Hepatocyte (in vitro differentiated cells): ENCODE data around the gene CCDC102A. TPM values are rescaled to one million over a fixed set of nuclear protein-coding genes. Genes with fewer than 3 reads are reported as not detected.
"Not testable (repeated sequence)": the region's sequence is repeated elsewhere in the genome, so short reads cannot be mapped to it uniquely, and the experiment has no call there.

Experiments
- DNase-seq: peaks from one replicate; pipeline ENCODE4 v3.0.0-alpha.2; 2016; ENCODE audit warnings: low spot score
- H2AFZ ChIP-seq: fragments of 200-600 bp; sonication (generic); 2 replicates; pipeline ENCODE4 v1.6.0; 2016; ENCODE audit warnings: antibody characterized with exemption, mild to moderate bottlenecking
- H3K27ac ChIP-seq: fragments of 200-600 bp; sonication (generic); 2 replicates; pipeline ENCODE4 v1.5.1; 2016; ENCODE audit warnings: mild to moderate bottlenecking
- H3K27me3 ChIP-seq: fragments of 200-600 bp; sonication (generic); 2 replicates; pipeline ENCODE4 v1.6.1; 2016
- H3K36me3 ChIP-seq: fragments of 200-600 bp; sonication (generic); replicated peaks from 2 replicates; pipeline ENCODE4 v1.5.1; 2016; ENCODE audit warnings: low read depth; ENCODE audit not compliant: insufficient read depth
- H3K4me1 ChIP-seq: fragments of 200-600 bp; sonication (generic); 2 replicates; pipeline ENCODE4 v1.5.1; 2016; ENCODE audit warnings: mild to moderate bottlenecking, moderate library complexity; ENCODE audit not compliant: insufficient read depth
- H3K4me2 ChIP-seq: fragments of 200-600 bp; sonication (generic); 2 replicates; pipeline ENCODE4 v1.6.0; 2016
- H3K4me3 ChIP-seq: fragments of 200-600 bp; sonication (generic); 2 replicates; pipeline ENCODE4 v1.5.1; 2016; ENCODE audit warnings: mild to moderate bottlenecking
- H3K79me2 ChIP-seq: fragments of 200-600 bp; sonication (generic); 2 replicates; pipeline ENCODE4 v1.6.0; 2017; ENCODE audit warnings: mild to moderate bottlenecking
- H3K9me2 ChIP-seq: fragments of 200-600 bp; sonication (generic); replicated peaks from 2 replicates; pipeline ENCODE4 v1.6.0; 2017; ENCODE audit warnings: mild to moderate bottlenecking; ENCODE audit not compliant: insufficient read depth
- H3K9me3 ChIP-seq: fragments of 200-600 bp; sonication (generic); 2 replicates; pipeline ENCODE4 v1.5.1; 2016; ENCODE audit warnings: low read depth, mild to moderate bottlenecking
- H4K20me1 ChIP-seq: fragments of 200-600 bp; sonication (generic); 2 replicates; pipeline ENCODE4 v1.6.0; 2016; ENCODE audit warnings: mild to moderate bottlenecking; ENCODE audit not compliant: insufficient read depth, poor library complexity, severe bottlenecking
- CTCF ChIP-seq: fragments of 200-600 bp; sonication (generic); IDR thresholded peaks from 2 replicates; pipeline ENCODE4 v1.5.1; 2016; ENCODE audit warnings: antibody characterized with exemption, mild to moderate bottlenecking; ENCODE audit not compliant: poor library complexity
- EZH2 ChIP-seq: fragments of 200-600 bp; sonication (generic); IDR thresholded peaks from 2 replicates; pipeline ENCODE4 v1.6.1; 2016; ENCODE audit warnings: antibody characterized with exemption, mild to moderate bottlenecking, borderline replicate concordance
- EZH2phosphoT487 ChIP-seq: fragments of 200-600 bp; sonication (generic); IDR thresholded peaks from one replicate; pipeline ENCODE4 v1.6.1; 2018; ENCODE audit warnings: antibody characterized with exemption, mild to moderate bottlenecking, low read depth, moderate library complexity; ENCODE audit not compliant: unreplicated experiment, severe bottlenecking
- WGBS: methylation state at CpG from one replicate; pipeline ENCODE4 v1.1.6; 2016; ENCODE audit warnings: low lambda C conversion rate; ENCODE audit errors: missing lambda C conversion rate; 5-methylcytosine and 5-hydroxymethylcytosine counted together
- polyA plus RNA-seq: library from polyadenylated mRNA; unstranded; fragments of >200 nt; fragmentation: Nextera tagmentation; extraction: Ambion mirVana; gene quantifications from 2 replicates; pipeline ENCODE4 v1.2.1, GENCODE V29; 2016
- total RNA-seq: library from RNA; depleted of rRNA; stranded (reverse); fragments of >200 nt; gene quantifications from 2 replicates; pipeline ENCODE4 v1.2.3, GENCODE V29; 2014

CCDC102A gene
- total and polyA plus RNA-seq, 2 experiments from 2014 or later: 11.4 to 17.2 TPM

DNA sequence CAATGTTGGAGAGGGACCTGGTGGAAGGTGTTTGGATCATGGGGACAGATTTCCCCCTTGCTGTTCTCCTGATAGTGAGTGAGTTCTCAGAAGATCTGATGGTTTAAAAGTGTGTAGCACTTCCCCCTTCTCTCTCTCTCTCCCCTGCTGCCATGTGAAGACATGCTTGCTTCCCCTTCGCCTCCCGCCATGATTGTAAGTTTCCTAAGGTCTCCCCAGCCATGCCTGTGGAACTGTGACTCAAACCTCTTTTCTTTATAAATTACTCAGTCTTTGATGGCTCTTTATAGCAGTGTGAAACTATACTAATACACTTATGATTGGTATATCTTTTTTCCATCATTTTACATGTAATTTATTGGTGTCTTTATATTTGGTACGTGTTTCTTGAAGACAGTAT is 19.5 kb upstream of the CCDC102A start:
- Histone ChIP-seq H3K4me1 (no peaks in the 10 kb centered on the region), H3K27ac (no peak overlapping the region), H3K4me3 (no peak overlapping the region), H3K9me2 (no peaks in the 10 kb centered on the region), H3K9me3 (no peaks in the 10 kb centered on the region), H3K36me3 (no peaks in the 10 kb centered on the region), H3K4me2 (no peak overlapping the region), H3K27me3 (no peaks in the 10 kb centered on the region), H2AFZ (no peak overlapping the region), H4K20me1 (no peaks in the 10 kb centered on the region), H3K79me2 (no peaks in the 10 kb centered on the region)
- 96% methylated on average over 3 of the region's 3 CpGs for WGBS
- no peak for DNase-seq
- no peak for TF ChIP-seq CTCF
- no peak for TF ChIP-seq EZH2phosphoT487
- no peak for TF ChIP-seq EZH2

GRCh38 chr16:57551057-57551456 is 14.7 kb upstream of the CCDC102A start:
- Histone ChIP-seq H4K20me1 (no peaks in the 10 kb centered on the region), H2AFZ (no peak overlapping the region), H3K36me3 (no peaks in the 10 kb centered on the region), H3K27ac (no peak overlapping the region), H3K9me2 (no peaks in the 10 kb centered on the region), H3K27me3 (no peaks in the 10 kb centered on the region), H3K4me3 (no peak overlapping the region), H3K4me2 (no peak overlapping the region), H3K9me3 (no peaks in the 10 kb centered on the region), H3K4me1 (no peaks in the 10 kb centered on the region), H3K79me2 (no peaks in the 10 kb centered on the region)
- DNase-seq: no peak
- no peak for TF ChIP-seq CTCF
- WGBS: 97% methylated on average over 3 of the region's 3 CpGs

DNA sequence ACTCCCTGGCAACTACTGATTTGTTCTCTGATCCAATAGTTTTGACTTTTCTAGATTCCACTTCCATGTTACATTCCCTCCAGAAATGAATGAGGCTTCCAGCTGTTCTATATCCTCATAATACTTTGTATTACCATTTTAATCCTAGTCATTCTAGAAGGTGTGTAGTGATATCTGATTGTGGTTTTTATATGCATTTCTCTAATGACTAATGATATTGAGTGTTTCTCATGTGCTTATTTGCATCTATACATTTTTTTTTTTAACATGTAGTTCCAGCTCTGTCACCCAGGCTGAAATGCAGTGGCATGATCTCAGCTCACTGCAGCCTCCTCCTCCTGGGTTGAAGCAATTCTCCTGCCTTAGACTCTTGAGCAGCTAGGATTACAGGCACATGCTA is 13.4 kb upstream of the CCDC102A start:
- no peak for TF ChIP-seq EZH2
- no peak for TF ChIP-seq EZH2phosphoT487
- no peak for TF ChIP-seq CTCF
- no peak for DNase-seq
- Histone ChIP-seq H2AFZ (no peak overlapping the region), H3K4me2 (no peak overlapping the region), H3K27me3 (no peaks in the 10 kb centered on the region), H3K36me3 (no peaks in the 10 kb centered on the region), H3K9me3 (no peaks in the 10 kb centered on the region), H3K4me1 (no peaks in the 10 kb centered on the region), H3K79me2 (no peaks in the 10 kb centered on the region), H3K9me2 (no peaks in the 10 kb centered on the region), H4K20me1 (no peaks in the 10 kb centered on the region), H3K4me3 (no peak overlapping the region), H3K27ac (no peak overlapping the region)

GRCh38 chr16:57548408-57548807 is 12.0 kb upstream of the CCDC102A start:
- Histone ChIP-seq H4K20me1 (no peaks in the 10 kb centered on the region), H3K79me2 (no peaks in the 10 kb centered on the region), H3K27ac (no peak overlapping the region), H2AFZ (no peak overlapping the region), H3K4me3 (no peak overlapping the region), H3K27me3 (no peaks in the 10 kb centered on the region), H3K4me1 (no peaks in the 10 kb centered on the region), H3K4me2 (no peak overlapping the region), H3K36me3 (no peaks in the 10 kb centered on the region), H3K9me3 (no peaks in the 10 kb centered on the region), H3K9me2 (no peaks in the 10 kb centered on the region)
- 65% methylated on average over 4 of the region's 4 CpGs for WGBS
- TF ChIP-seq EZH2 (no peak), CTCF (no peak), EZH2phosphoT487 (no peak)
- no peak for DNase-seq

DNA sequence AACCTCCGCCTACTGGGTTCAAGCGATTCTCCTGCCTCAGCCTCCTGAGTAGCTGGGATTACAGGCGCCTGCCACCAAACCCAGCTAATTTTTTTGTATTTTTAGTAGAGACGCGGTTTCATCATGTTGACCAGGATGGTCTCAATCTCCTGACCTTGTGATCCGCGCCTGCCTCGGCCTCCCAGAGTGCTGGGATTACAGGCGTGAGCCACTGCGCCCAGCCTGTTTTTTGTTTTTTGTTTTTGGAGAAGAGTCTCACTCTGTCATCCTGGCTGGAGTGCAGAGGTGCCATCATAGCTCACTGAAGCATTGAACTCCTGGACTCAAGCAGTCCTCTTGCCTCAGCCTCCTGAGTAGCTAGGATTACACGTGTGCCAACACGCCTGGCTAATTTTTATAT is 11.2 kb upstream of the CCDC102A start:
- not testable (repeated sequence) for DNase-seq, H3K4me3 ChIP-seq, H3K9me3 ChIP-seq, H3K27ac ChIP-seq, H3K4me2 ChIP-seq, H2AFZ ChIP-seq, H3K36me3 ChIP-seq, H3K27me3 ChIP-seq, H3K79me2 ChIP-seq, H4K20me1 ChIP-seq, H3K4me1 ChIP-seq, H3K9me2 ChIP-seq
- WGBS: 95% methylated on average over 12 of the region's 12 CpGs
